ENCODE measurements around the gene KLHL8.
"Not testable (repeated sequence)": the region's sequence is repeated elsewhere in the genome, so short reads cannot be mapped to it uniquely, and the experiment has no call there.

KLHL8 gene

DNA sequence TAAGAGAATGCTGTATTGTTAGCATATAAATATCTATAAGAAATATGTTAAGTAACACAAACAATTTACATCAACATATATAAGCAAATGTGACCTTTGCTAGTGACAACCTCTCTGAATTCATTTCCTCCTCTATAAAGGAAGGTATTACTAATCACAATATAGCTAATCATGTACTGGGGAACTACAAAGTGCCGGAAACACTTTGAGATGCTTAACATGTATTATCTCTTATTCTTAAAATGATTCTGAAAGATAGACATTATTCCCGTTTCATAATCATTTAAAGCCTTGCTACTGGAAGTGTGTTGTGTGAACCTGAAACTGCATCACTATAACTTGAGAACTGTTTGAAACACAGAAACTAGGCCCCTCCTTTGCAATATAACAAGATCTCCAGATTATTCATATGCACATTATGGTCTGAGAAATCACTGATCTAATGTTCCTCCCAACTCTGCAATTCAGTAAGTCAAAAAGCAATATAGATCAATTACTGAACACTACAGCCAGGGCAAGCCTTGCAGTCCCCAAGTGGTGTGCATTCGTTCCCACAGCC is 54.0 kb downstream of the KLHL8 start:
- no peak for DNase-seq

DNA sequence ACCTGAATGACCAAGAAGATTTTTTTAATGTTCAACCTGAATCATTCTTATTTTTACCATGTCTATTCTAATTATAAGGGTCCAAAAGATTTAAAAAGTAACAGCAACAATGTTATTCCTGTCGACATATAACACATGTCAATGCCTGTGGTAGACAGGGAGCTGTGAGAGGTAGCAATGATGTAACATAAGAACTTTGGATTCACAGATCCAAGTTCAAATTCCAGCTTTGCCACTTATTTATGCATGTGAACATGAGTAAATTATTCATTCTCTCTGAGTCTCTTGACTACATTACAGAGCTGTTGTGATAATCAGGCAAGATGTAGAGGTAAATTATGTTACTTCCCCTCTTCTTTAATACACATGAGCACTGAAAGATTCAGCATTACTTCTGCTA is 54.5 kb downstream of the KLHL8 start:
- DNase-seq: no peak

GRCh38 chr4:87153078-87153870 is 67.1 kb downstream of the KLHL8 start:
- DNase-seq: no peak

DNA sequence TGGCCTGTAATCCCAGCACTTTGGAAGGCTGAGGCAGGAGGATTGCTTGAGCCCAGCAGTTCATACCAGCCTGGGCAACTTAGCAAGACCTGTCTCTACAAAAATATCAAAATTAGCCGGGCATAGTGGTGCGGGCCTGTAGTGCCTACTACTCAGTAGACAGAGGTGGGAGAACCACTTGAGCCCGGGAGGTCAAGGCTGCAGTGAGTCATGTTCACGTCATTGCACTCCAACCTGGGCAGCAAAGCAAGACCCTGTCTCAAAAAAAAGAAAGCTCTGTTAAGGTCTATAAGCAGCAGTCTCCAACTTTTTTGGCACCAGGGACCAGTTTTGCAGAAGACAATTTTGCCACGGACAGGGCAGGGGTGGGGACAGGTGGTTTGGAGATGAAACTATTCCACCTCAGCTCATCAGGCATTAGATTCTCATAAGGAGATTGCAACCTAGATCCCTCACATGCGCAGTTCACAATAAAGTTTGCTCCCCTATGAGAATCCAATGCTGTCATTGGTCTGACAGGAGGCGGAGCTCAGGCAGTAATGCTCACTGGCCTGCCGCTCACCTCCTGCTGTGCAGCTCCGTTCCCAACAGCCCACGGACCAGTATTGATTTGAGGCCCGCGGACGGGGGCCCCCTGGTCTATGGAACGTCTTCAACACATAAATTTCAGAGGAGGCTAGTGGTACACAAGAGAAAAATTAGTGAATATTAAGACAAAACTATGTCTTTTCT is 67.9 kb downstream of the KLHL8 start:
- DNase-seq: no peak

GRCh38 chr4:87151730-87152129 is 68.7 kb downstream of the KLHL8 start:
- DNase-seq: no peak

DNA sequence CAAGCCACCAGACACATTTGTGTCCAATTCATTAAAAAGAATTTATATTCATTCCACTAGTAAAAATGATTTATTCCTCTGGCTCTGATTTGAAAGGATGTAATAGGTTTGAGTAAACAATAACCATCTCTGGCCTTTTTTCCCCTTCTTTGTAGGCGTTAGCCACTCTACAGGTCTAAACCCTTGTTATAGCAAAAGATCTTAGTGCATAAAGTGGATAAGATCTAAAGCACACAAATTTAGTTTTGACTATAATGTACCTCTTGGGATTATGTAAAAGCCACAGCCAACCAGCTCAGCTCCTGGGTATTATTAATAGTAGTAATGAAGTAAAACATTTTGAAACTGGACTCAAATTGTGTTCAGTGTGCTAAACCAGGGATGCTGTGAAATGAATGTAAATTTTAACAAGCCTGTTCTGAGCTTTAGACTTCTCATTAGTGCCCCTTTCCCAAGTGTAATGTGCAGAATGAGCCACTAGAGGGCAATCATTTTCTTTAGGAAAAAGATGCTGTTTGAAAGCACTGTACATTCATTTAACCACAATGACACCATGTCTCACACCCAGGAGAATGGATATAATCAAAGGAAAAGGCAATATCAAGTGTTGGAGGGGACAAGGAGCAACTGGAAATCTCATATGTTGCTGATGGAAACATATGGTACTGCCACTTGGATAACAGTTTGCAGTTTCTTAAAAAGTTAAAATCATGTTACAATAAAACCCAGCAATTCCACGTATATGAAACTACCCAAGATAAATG is 69.7 kb downstream of the KLHL8 start:
- DNase-seq: peak; percentile 47

- DNase-seq: no peak
Observed at GRCh38 chr4:87147116-87147515, 73.3 kb downstream of the KLHL8 start.

GRCh38 chr4:87145934-87146333 is 74.5 kb downstream of the KLHL8 start:
- DNase-seq: not testable (repeated sequence)

DNA sequence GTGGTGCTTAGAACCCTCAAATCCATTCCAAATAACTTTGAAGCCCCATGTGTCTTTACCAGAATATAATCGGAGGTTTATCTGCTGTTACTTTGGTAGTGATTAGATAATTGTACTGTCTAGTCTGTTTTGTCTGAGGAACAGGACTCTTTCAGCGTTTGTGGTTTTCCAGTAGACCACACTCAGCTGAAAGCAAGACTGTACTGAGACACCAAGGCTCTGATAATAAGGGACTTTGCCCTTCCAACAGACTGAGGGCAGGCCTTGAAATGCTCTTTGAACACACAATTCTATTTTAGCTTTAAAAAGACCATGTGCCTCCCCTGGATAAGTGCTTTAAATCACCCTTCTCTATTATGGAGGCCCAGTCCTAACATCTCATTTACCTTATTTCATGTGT is 76.1 kb downstream of the KLHL8 start:
- DNase-seq: no peak

- no peak for DNase-seq
Observed at GRCh38 chr4:87141428-87141827, 79.0 kb downstream of the KLHL8 start.

DNA sequence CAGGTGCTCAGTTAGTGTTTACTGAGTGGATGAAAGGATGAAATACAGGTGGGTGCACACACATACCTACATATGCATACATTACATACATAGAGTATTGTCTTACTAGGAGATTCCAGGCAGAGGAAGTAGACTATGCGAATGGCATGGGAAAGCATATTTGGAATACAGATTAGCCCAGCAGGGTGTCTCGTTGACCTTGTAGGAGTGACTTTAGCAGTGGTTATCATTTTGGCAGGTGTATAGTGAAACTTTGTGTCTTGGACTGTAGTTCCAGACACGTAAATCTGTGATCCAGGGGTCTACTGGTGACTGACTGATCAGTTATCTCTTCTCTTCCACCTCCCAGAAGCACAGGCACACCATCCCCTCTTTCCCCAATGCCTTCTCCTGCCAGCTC is 86.3 kb downstream of the KLHL8 start:
- no peak for DNase-seq

DNA sequence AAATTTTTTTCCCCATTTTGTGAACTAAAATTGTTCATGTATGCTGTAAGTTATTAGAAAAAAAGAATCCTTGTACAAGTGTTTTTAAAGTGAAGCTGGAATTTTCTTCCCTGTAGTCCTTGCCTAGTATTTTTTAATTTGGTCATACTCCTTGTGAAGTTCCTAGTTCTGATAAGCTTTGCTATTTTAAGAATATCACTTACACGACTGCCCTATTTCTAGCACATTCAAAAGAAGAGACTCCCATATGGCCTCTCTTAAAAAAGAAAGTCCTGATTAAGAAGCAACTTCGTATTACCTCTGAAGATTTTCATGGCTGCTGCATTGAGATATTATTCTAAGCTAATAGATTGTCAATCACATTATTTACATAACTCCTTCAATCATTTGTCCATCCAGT is 87.2 kb downstream of the KLHL8 start:
- no peak for DNase-seq

- no peak for DNase-seq
Observed at GRCh38 chr4:87132035-87132434, 88.4 kb downstream of the KLHL8 start.

DNA sequence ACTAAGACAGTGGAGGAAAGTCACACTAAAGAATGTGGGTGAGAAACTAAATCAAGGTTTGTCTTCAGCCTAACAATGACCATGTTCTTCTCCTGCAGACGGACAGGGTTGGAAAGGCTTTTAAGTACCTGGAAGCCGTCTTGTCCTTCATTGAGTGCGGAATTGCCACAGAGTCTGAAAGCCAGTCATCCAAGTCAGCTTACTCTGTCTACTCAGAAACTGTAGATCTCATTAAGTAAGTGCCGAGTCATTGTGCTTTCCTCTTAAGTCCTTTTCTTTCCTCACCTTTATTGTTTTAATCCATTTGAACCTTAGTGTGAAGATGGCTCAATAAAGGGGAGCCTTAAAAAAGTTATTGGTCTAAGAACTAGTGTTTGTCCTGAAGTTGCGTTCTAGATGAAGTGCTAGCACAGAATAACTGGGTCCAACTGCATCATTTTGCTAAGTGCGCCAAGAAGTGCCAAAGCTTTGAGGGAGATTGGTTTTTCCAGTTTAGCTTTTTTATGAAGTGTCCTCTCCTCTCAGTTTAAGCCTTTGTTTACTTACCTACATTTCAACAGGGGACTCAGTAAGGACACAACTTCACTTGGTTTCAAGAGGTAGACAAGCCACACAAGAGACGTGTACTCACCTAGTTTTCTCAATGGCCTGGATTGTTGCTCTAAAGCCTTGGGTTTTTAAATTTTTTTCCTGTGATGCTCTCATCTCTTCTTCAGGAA is 89.3 kb downstream of the KLHL8 start:
- DNase-seq: no peak

- DNase-seq: no peak
Observed at GRCh38 chr4:87129681-87130080, 90.7 kb downstream of the KLHL8 start.

GRCh38 chr4:87128006-87128705 is 92.3 kb downstream of the KLHL8 start:
- DNase-seq: no peak

- no peak for DNase-seq
Observed at GRCh38 chr4:87126056-87126455, 94.4 kb downstream of the KLHL8 start.

- no peak for DNase-seq
Observed at GRCh38 chr4:87122252-87122651, 98.2 kb downstream of the KLHL8 start.

DNA sequence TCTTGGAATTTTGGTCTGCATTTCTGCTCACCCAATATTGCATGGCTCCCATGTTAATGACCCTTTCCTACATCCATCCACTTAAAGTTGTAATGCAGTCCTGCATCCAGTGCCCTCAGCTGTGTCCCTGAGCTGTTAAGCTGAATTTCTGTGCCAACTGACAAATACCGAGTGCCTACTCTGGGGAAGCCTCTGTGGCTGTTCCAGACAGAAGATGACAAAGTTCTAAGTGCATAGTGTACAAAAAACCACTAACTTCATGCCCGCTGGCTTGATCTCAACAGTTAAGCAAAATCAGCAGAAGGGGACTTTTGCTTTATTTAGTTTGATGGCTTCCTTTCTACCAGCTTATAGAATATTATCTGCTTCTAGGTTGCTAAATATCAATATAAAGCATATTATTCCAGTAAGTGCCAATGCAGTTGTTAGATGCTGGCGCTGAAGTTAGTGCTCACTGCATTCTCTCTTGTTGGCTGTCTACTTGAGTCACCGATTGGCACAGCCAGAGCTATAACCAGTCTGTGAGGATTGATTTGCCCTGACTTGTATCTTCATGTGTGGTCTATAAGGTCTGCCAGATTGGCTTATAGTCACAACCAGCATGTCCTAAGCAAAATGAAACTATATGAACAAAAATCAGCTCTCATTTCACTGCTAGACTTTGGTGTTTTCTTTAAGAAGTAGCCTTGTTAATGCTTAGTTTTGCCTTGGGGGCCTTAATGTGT is 98.9 kb downstream of the KLHL8 start:
- DNase-seq: no peak

DNA sequence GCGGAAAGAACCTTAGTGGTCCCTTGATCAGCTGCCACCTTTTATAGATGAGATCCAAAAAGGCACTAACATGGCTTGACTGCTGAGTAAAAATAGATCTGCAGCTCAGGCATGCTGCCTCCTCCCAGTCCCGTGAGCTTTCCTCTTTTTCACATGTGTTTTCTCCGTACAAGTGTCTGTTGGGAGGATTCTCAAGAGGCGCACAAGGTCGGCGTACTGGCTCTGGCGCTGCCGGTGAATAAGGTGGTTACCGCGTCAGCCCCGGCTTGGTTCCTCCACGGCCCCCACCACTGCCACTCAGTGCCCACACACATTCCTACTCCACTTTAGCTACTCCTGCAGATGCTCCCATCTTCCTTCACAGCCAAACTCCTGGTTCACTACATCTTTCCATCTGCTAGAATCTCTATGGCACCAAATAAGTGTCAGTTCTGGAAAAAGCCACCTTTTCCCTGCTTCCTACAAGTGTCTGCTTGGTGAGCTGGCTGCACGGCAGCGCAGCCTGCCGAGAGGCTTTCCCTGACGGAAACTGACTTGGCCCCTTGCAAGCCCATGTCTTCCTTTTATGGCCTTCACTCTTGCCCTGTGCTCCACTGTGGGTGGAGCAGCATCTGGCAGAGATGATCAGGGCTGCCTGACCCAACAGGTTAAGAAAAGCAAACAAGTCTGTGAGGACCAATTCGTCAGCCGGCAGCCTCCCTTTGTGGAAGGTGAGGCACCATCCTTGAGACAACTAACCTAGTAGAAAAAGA is 99.8 kb downstream of the KLHL8 start:
- no peak for DNase-seq

GRCh38 chr4:87120010-87120409 is 100.4 kb downstream of the KLHL8 start:
- no peak for DNase-seq
